Prostate gland (tissue), 2 donors: ENCODE data around the gene SELENOW.

Experiments used
- POLR2A ChIP-seq: fragments of 450-650 bp; IDR thresholded peaks from one replicate; pipeline ENCODE4 v1.6.1; 2016; ENCODE audit warnings: antibody characterized with exemption, mild to moderate bottlenecking
- TF ChIP-seq, protein P1 (sequence below), 4 experiments: fragments of 200-600 bp in 2 of 4; fragments of 450-650 bp in 2 of 4; sonication (generic) in 2 of 4; IDR thresholded peaks; 1 replicate in 3 of 4; 2 replicates in 1 of 4; pipeline ENCODE4 v1.5.1; 2016 to 2019; ENCODE audit warnings: antibody characterized with exemption in 4 of 4, mild to moderate bottlenecking in 2 of 4, moderate library complexity in 2 of 4

DNA sequence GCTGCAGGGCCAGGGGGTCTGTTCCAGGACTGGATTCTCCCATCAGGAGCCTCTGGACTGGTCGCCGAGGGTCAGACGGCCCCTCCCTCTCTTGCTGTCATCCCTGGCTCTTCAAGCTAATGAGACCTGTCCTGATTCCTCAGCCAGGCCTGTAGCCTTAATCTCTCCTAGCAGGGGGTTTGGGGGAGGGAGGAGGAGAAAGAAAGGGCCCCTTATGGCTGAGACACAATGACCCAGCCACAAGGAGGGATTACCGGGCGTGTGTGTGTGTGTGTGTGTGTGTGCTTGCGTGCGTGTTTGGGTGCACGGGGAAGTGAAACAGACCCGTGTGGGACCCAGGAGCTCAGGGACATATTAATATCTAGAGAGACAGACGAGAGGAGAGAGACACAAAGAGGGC lies 41.4 kb downstream of the SELENOW start:
- TF ChIP-seq, protein P1, sequence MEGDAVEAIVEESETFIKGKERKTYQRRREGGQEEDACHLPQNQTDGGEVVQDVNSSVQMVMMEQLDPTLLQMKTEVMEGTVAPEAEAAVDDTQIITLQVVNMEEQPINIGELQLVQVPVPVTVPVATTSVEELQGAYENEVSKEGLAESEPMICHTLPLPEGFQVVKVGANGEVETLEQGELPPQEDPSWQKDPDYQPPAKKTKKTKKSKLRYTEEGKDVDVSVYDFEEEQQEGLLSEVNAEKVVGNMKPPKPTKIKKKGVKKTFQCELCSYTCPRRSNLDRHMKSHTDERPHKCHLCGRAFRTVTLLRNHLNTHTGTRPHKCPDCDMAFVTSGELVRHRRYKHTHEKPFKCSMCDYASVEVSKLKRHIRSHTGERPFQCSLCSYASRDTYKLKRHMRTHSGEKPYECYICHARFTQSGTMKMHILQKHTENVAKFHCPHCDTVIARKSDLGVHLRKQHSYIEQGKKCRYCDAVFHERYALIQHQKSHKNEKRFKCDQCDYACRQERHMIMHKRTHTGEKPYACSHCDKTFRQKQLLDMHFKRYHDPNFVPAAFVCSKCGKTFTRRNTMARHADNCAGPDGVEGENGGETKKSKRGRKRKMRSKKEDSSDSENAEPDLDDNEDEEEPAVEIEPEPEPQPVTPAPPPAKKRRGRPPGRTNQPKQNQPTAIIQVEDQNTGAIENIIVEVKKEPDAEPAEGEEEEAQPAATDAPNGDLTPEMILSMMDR (IDR thresholded peaks at IDR 0.05), result no peak
- no peak for TF ChIP-seq POLR2A
